IMR-90 (cell line): Measurements from ENCODE around the gene CDK17.

Experiments used
- BHLHE40 ChIP-seq: fragments of 150-350 bp; IDR thresholded peaks from 2 replicates; pipeline ENCODE4 v1.6.1; 2016; ENCODE audit warnings: mild to moderate bottlenecking, low read depth, low read length
- FOS ChIP-seq: fragments of 150-350 bp; IDR thresholded peaks from 2 replicates; pipeline ENCODE4 v1.6.1; 2016; ENCODE audit warnings: low read depth, low read length
- MAFK ChIP-seq: IDR thresholded peaks from 2 replicates; pipeline ENCODE4 v1.6.1; 2012; ENCODE audit warnings: low read depth, low read length, improper control_type of control experiment
- MAZ ChIP-seq: IDR thresholded peaks from 2 replicates; pipeline ENCODE4 v1.6.1; 2012; ENCODE audit warnings: low read depth, mild to moderate bottlenecking, low read length, improper control_type of control experiment, moderate library complexity, borderline replicate concordance
- MXI1 ChIP-seq: IDR thresholded peaks from 2 replicates; pipeline ENCODE4 v1.6.1; 2012; ENCODE audit warnings: low read depth, mild to moderate bottlenecking, low read length, moderate library complexity, borderline replicate concordance
- POLR2A ChIP-seq: IDR thresholded peaks from 2 replicates; pipeline ENCODE4 v1.6.1; 2012; ENCODE audit warnings: mild to moderate bottlenecking, low read depth, low read length
- RAD21 ChIP-seq: IDR thresholded peaks from 2 replicates; pipeline ENCODE4 v1.6.1; 2012; ENCODE audit warnings: low read length, improper control_type of control experiment
- RCOR1 ChIP-seq: IDR thresholded peaks from 2 replicates; pipeline ENCODE4 v1.6.1; 2012; ENCODE audit warnings: mild to moderate bottlenecking, low read length, improper control_type of control experiment; ENCODE audit not compliant: insufficient replicate concordance
- RFX5 ChIP-seq: IDR thresholded peaks from 2 replicates; pipeline ENCODE4 v1.8.0; 2012; ENCODE audit warnings: low read depth, mild to moderate bottlenecking, low read length, moderate library complexity
- SMC3 ChIP-seq: fragments of 150-350 bp; IDR thresholded peaks from 2 replicates; pipeline ENCODE4 v1.6.1; 2016; ENCODE audit warnings: low read depth, mild to moderate bottlenecking, antibody characterized with exemption, low read length, moderate library complexity
- TF ChIP-seq, protein P1 (sequence below): conservative IDR thresholded peaks from 2 replicates; pipeline ENCODE4 v1.5.1; 2012; ENCODE audit warnings: mild to moderate bottlenecking, low read depth, low read length, improper control_type of control experiment
- TF ChIP-seq, protein P2 (sequence below): fragments of 150-350 bp; IDR thresholded peaks from 2 replicates; pipeline ENCODE4 v1.6.1; 2017; ENCODE audit warnings: mild to moderate bottlenecking, antibody characterized with exemption, low read length, low read depth

- TF ChIP-seq POLR2A, result no peak
- TF ChIP-seq, protein P1, sequence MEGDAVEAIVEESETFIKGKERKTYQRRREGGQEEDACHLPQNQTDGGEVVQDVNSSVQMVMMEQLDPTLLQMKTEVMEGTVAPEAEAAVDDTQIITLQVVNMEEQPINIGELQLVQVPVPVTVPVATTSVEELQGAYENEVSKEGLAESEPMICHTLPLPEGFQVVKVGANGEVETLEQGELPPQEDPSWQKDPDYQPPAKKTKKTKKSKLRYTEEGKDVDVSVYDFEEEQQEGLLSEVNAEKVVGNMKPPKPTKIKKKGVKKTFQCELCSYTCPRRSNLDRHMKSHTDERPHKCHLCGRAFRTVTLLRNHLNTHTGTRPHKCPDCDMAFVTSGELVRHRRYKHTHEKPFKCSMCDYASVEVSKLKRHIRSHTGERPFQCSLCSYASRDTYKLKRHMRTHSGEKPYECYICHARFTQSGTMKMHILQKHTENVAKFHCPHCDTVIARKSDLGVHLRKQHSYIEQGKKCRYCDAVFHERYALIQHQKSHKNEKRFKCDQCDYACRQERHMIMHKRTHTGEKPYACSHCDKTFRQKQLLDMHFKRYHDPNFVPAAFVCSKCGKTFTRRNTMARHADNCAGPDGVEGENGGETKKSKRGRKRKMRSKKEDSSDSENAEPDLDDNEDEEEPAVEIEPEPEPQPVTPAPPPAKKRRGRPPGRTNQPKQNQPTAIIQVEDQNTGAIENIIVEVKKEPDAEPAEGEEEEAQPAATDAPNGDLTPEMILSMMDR, result no peak
- TF ChIP-seq MAZ, result no peak
- no peak for TF ChIP-seq SMC3
- TF ChIP-seq RAD21, result no peak
- TF ChIP-seq, protein P2, sequence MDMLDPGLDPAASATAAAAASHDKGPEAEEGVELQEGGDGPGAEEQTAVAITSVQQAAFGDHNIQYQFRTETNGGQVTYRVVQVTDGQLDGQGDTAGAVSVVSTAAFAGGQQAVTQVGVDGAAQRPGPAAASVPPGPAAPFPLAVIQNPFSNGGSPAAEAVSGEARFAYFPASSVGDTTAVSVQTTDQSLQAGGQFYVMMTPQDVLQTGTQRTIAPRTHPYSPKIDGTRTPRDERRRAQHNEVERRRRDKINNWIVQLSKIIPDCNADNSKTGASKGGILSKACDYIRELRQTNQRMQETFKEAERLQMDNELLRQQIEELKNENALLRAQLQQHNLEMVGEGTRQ, result no peak
- TF ChIP-seq MXI1, result no peak
- TF ChIP-seq RCOR1, result no peak
- no peak for TF ChIP-seq MAFK
- no peak for TF ChIP-seq BHLHE40
- no peak for TF ChIP-seq RFX5
- no peak for TF ChIP-seq FOS
These were observed 34.4 kb downstream of the CDK17 start for GRCh38 chr12:96365604-96366380.
